SK-N-MC (cell line): Measurements from ENCODE around the gene AGRP.

ENCODE experiments used
- DNase-seq: peaks from one replicate; pipeline ENCODE4 v3.0.0-alpha.2; 2011; ENCODE audit warnings: low read depth, low spot score
- H3K27ac ChIP-seq: fragments of 200-600 bp; sonication (generic); 2 replicates; pipeline ENCODE4 v1.5.1; 2016; ENCODE audit warnings: mixed run types
- H3K36me3 ChIP-seq: fragments of 200-600 bp; sonication (generic); 2 replicates; pipeline ENCODE4 v1.6.1; 2017; ENCODE audit warnings: antibody characterized with exemption, low read length, mixed read lengths; ENCODE audit not compliant: insufficient read depth
- H3K4me3 ChIP-seq: fragments of 200-600 bp; sonication (generic); 2 replicates; pipeline ENCODE4 v1.5.1; 2016
- H3K9ac ChIP-seq: fragments of 200-600 bp; sonication (generic); 2 replicates; pipeline ENCODE4 v1.8.0; 2017; ENCODE audit warnings: mixed run types, mixed read lengths; ENCODE audit not compliant: insufficient read length
- H3K9me3 ChIP-seq: fragments of 200-600 bp; sonication (generic); 2 replicates; pipeline ENCODE4 v1.6.1; 2017; ENCODE audit warnings: low read depth, mild to moderate bottlenecking, antibody characterized with exemption, low read length, moderate library complexity, mixed read lengths
- EZH2 ChIP-seq: fragments of 200-600 bp; sonication (generic); IDR thresholded peaks from one replicate; pipeline ENCODE4 v1.6.1; 2017; ENCODE audit warnings: antibody characterized with exemption
- FOXP2 ChIP-seq: optimal IDR thresholded peaks from 2 replicates; pipeline ENCODE3; 2011; ENCODE audit warnings: mild to moderate bottlenecking, moderate library complexity; ENCODE audit not compliant: insufficient read depth; ENCODE audit errors: extremely low read length, control extremely low read depth
- POLR2AphosphoS5 ChIP-seq: IDR thresholded peaks from 2 replicates; pipeline ENCODE4 v1.6.1; 2012; ENCODE audit warnings: mild to moderate bottlenecking, low read depth, low read length, borderline replicate concordance

The AGRP gene

GRCh38 chr16:67470359-67470758 is 13.0 kb downstream of the AGRP start:
- Histone ChIP-seq H3K9ac (no peak overlapping the region), H3K36me3 (no peaks in the 10 kb centered on the region), H3K9me3 (no peaks in the 10 kb centered on the region), H3K4me3 (no peak overlapping the region), H3K27ac (no peak overlapping the region)
- TF ChIP-seq FOXP2 (no peak), POLR2AphosphoS5 (no peak), EZH2 (no peak)
- no peak for DNase-seq

DNA sequence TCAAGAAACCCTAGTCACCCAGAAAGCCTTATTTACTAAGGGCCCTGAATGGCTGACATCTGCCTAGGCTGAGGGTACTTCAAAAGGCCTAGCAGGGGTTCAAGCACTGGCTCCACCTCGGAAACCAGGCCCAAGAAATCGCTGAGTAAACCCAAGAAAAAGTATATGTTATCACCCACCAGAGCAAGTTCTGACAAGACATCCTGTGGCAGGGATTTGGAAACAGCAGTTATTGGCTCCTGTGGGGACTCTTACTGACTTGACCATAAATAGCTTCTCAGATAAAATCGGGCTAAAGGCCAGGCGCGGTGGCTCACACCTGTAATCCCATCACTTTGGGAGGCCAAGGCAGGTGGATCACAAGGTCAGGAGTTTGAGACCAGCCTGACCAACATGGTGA is 14.6 kb downstream of the AGRP start:
- Histone ChIP-seq H3K9me3 (no peaks in the 10 kb centered on the region), H3K27ac (no peak overlapping the region), H3K9ac (no peak overlapping the region), H3K4me3 (no peak overlapping the region), H3K36me3 (no peaks in the 10 kb centered on the region)
- no peak for TF ChIP-seq EZH2
- TF ChIP-seq POLR2AphosphoS5, result no peak
- TF ChIP-seq FOXP2, result no peak
- no peak for DNase-seq

DNA sequence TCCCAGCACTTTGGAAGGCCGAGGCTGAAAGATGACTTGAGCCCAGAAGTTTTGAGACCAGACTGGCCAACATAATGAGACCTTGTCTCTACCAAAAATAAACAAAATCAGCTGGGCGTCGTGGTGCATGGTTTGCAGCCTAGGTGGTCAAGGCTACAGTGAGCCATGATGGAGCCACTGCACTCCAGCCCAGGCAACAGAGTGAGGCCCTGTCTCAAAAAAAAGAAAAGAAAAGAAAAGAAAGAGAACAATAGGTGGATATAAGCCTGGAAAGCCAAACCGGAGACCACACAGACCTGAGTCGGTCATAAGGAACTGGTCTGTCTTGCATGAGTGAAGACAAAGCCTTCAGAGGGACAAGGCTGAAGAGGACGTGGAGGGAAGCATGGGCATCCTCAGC is 16.8 kb downstream of the AGRP start:
- no peak for DNase-seq
- no peaks in the 10 kb centered on the region for H3K9me3 ChIP-seq
- no peaks in the 10 kb centered on the region for H3K36me3 ChIP-seq
- TF ChIP-seq FOXP2 (no peak), EZH2 (no peak), POLR2AphosphoS5 (no peak)
- H3K9ac ChIP-seq, result no peak overlapping the region
- no peak overlapping the region for H3K27ac ChIP-seq
- no peak overlapping the region for H3K4me3 ChIP-seq

- Histone ChIP-seq H3K9me3 (no peaks in the 10 kb centered on the region), H3K36me3 (no peaks in the 10 kb centered on the region), H3K9ac (no peak overlapping the region), H3K27ac (no peak overlapping the region), H3K4me3 (no peak overlapping the region)
- TF ChIP-seq FOXP2, result no peak
- no peak for TF ChIP-seq EZH2
- no peak for TF ChIP-seq POLR2AphosphoS5
- no peak for DNase-seq
Observed at GRCh38 chr16:67464565-67464964, 18.8 kb downstream of the AGRP start.

DNA sequence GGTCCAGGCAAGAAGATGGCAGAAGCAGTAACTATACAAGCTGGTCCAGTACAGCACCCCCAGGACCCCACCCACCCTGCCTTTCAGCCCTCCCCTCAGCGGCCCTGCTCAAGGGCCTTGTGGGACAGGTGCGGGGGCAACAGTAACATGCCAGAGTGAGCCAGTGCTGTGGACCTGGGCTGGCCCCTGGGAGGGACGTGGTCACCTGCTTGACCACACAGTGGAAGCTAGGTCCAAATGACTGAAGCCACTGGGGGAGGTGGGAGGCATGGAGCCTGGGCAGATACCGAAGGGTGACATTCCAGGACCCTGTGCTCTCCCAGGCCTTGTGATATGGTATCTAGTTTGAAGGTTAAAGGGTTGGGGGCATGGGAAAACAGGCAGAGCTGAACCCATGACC is 19.7 kb downstream of the AGRP start:
- H3K36me3 ChIP-seq, result no peaks in the 10 kb centered on the region
- no peak overlapping the region for H3K4me3 ChIP-seq
- no peaks in the 10 kb centered on the region for H3K9me3 ChIP-seq
- DNase-seq, result no peak
- no peak overlapping the region for H3K27ac ChIP-seq
- no peak overlapping the region for H3K9ac ChIP-seq
- TF ChIP-seq FOXP2, result no peak
- no peak for TF ChIP-seq POLR2AphosphoS5
- no peak for TF ChIP-seq EZH2

DNA sequence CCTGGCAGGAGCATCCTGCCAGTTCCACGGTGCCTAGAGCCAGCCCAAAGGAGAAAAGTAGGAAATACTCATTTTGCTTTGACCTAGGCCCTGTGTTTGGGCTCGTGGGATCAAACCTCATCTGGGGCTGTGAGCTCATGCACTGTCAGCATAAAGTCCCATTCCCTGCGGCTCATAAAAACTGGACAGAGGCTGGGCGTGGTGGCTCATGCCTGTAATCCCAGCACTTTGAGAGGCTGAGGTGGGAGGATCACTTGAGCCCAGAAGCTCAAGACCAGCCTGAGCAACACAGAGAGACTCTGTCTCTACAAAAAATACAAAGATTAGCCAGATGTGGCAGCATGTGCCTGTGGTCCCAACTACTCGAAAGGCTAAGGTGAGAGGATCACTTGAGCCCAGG is 20.3 kb downstream of the AGRP start:
- H3K9ac ChIP-seq, result no peak overlapping the region
- no peak for DNase-seq
- no peak overlapping the region for H3K4me3 ChIP-seq
- no peak overlapping the region for H3K27ac ChIP-seq
- no peaks in the 10 kb centered on the region for H3K36me3 ChIP-seq
- no peak for TF ChIP-seq EZH2
- no peak for TF ChIP-seq POLR2AphosphoS5
- TF ChIP-seq FOXP2, result no peak
- no peaks in the 10 kb centered on the region for H3K9me3 ChIP-seq

- H3K4me3 ChIP-seq, result no peak overlapping the region
- H3K36me3 ChIP-seq, result no peaks in the 10 kb centered on the region
- no peak overlapping the region for H3K27ac ChIP-seq
- no peaks in the 10 kb centered on the region for H3K9me3 ChIP-seq
- TF ChIP-seq FOXP2, result no peak
- TF ChIP-seq POLR2AphosphoS5, result no peak
- no peak for DNase-seq
- no peak overlapping the region for H3K9ac ChIP-seq
Observed at GRCh38 chr16:67462279-67462655, 21.1 kb downstream of the AGRP start.

- no peak overlapping the region for H3K4me3 ChIP-seq
- H3K36me3 ChIP-seq, result no peaks in the 10 kb centered on the region
- no peak for DNase-seq
- no peak overlapping the region for H3K27ac ChIP-seq
- TF ChIP-seq EZH2 (no peak), POLR2AphosphoS5 (no peak), FOXP2 (no peak)
- H3K9ac ChIP-seq, result no peak overlapping the region
- H3K9me3 ChIP-seq, result no peaks in the 10 kb centered on the region
Observed at GRCh38 chr16:67461600-67462278, 21.6 kb downstream of the AGRP start.

GRCh38 chr16:67460961-67461360 is 22.4 kb downstream of the AGRP start:
- Histone ChIP-seq H3K4me3 (no peak overlapping the region), H3K9ac (no peak overlapping the region), H3K27ac (no peak overlapping the region), H3K9me3 (no peaks in the 10 kb centered on the region), H3K36me3 (no peaks in the 10 kb centered on the region)
- TF ChIP-seq EZH2 (no peak), FOXP2 (no peak), POLR2AphosphoS5 (no peak)
- no peak for DNase-seq

GRCh38 chr16:67460168-67460567 is 23.2 kb downstream of the AGRP start:
- no peaks in the 10 kb centered on the region for H3K9me3 ChIP-seq
- no peak for DNase-seq
- no peak overlapping the region for H3K9ac ChIP-seq
- H3K4me3 ChIP-seq, result no peak overlapping the region
- H3K36me3 ChIP-seq, result no peaks in the 10 kb centered on the region
- no peak for TF ChIP-seq EZH2
- no peak for TF ChIP-seq FOXP2
- no peak for TF ChIP-seq POLR2AphosphoS5
- H3K27ac ChIP-seq, result no peak overlapping the region
